Erythroblast (primary cell): ENCODE results near the gene FZD8.

Experiments
- GATA1 ChIP-seq: IDR thresholded peaks from 2 replicates; pipeline ENCODE4 v1.6.1; 2011; ENCODE audit warnings: low read depth, mild to moderate bottlenecking, control low read depth, low read length, moderate library complexity
- POLR2A ChIP-seq: IDR thresholded peaks from 2 replicates; pipeline ENCODE4 v1.6.1; 2011; ENCODE audit warnings: mild to moderate bottlenecking, low read length

DNA sequence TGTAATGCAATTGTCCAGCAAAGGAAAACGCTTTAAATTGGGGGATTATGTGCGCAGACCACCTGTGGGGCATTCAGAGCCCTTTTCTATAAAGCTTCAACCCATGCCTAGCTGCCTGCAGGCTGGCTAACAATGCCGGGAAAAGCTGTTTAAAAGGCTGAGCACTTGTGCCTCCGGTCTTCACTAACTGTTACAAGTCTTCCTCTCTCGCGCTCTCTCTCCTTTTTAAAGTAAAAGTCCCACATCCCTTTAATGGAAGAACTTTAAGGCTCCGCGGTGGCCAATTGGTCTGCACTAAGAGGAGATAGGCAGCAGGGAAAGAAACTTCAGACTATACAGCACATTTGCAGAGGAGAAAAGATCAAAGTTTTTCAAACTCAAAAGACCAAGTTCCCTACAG lies 4.6 kb downstream of the FZD8 start:
- TF ChIP-seq POLR2A, result no peak
- TF ChIP-seq GATA1, result no peak
